K562 (cell line): ENCODE measurements around the gene MEGF9. TPM values are rescaled to one million over a fixed set of nuclear protein-coding genes. Genes with fewer than 3 reads are reported as not detected.

Experiments used
- ARNT ChIP-seq, 2 experiments: fragments of 450-650 bp; IDR thresholded peaks; 2 replicates each; pipeline ENCODE4 v1.6.1; 2016; ENCODE audit warnings: mild to moderate bottlenecking in 1 of 2
- ATF1 ChIP-seq, 2 experiments: fragments of 450-650 bp in 1 of 2; IDR thresholded peaks; 2 replicates each; pipeline ENCODE4 v1.6.1; 2016; ENCODE audit warnings: missing compliant biosample characterization in 1 of 2, missing genetic modification characterization in 1 of 2
- CHD1 ChIP-seq: fragments of 200-600 bp; sonication (generic); IDR thresholded peaks from one replicate; pipeline ENCODE4 v1.6.1; 2012; ENCODE audit warnings: mild to moderate bottlenecking, moderate library complexity, low read length, inconsistent platforms
- CUX1 ChIP-seq: fragments of 200-800 bp; sonication (Bioruptor generic); IDR thresholded peaks from 2 replicates; pipeline ENCODE4 v1.6.1; 2016; ENCODE audit warnings: missing genetic modification characterization, missing compliant biosample characterization
- EP400 ChIP-seq: fragments of 450-650 bp; IDR thresholded peaks from 2 replicates; pipeline ENCODE4 v1.6.1; 2017; ENCODE audit warnings: antibody characterized with exemption, mild to moderate bottlenecking, moderate library complexity
- GTF2A2 ChIP-seq: IDR thresholded peaks from 2 replicates; pipeline ENCODE4 v1.6.1; 2016; ENCODE audit warnings: mild to moderate bottlenecking, missing genetic modification characterization, missing compliant biosample characterization
- HNRNPK ChIP-seq: fragments of 200-400 bp; formaldehyde crosslinking; IDR thresholded peaks from one replicate; pipeline ENCODE4 v1.6.1; 2018; ENCODE audit warnings: mild to moderate bottlenecking, low read depth, low read length; ENCODE audit not compliant: poor library complexity, severe bottlenecking
- IRF9 ChIP-seq: fragments of 450-650 bp; IDR thresholded peaks from 2 replicates; pipeline ENCODE4 v1.6.1; 2016; ENCODE audit warnings: missing biosample characterization, missing genetic modification characterization
- KDM4B ChIP-seq, 2 experiments: fragments of 450-650 bp in 1 of 2; sonication (generic) in 1 of 2; IDR thresholded peaks; 2 replicates each; pipeline ENCODE4 v1.6.1; 2016 to 2017; ENCODE audit warnings: borderline replicate concordance in 2 of 2, antibody characterized with exemption in 1 of 2, low read depth in 1 of 2, mild to moderate bottlenecking in 1 of 2
- KLF6 ChIP-seq: fragments of 250-450 bp; sonication (Bioruptor Pico); IDR thresholded peaks from 2 replicates; pipeline ENCODE4 v1.4.0; 2020; ENCODE audit warnings: mild to moderate bottlenecking, moderate library complexity, borderline replicate concordance
- MAZ ChIP-seq, 2 experiments: fragments of 450-650 bp in 1 of 2; sonication (generic) in 1 of 2; formaldehyde crosslinking; IDR thresholded peaks in 1 of 2; conservative IDR thresholded peaks in 1 of 2; 2 replicates each; pipeline versions ENCODE4 v1.4.0 to v1.5.0; 2020; ENCODE audit warnings: mild to moderate bottlenecking in 1 of 2, missing genetic modification reagents in 1 of 2
- NFIC ChIP-seq: fragments of 450-650 bp; IDR thresholded peaks from 2 replicates; pipeline ENCODE4 v1.6.1; 2017; ENCODE audit warnings: mild to moderate bottlenecking, inconsistent platforms
- SETDB1 ChIP-seq: IDR thresholded peaks from one replicate; pipeline ENCODE4 v1.6.1; 2012; ENCODE audit warnings: low read length, control low read depth, inconsistent platforms
- TAL1 ChIP-seq: fragments of 450-650 bp; IDR thresholded peaks from 2 replicates; pipeline ENCODE4 v1.6.1; 2016; ENCODE audit warnings: mild to moderate bottlenecking
- TCF7 ChIP-seq: sonication (generic); IDR thresholded peaks from 2 replicates; pipeline ENCODE4 v1.6.1; 2016; ENCODE audit warnings: antibody characterized with exemption, borderline replicate concordance
- TFAM ChIP-seq: fragments of 250-450 bp; sonication (Bioruptor Pico); conservative IDR thresholded peaks from 2 replicates; pipeline ENCODE4 v1.5.0; 2021; ENCODE audit warnings: mild to moderate bottlenecking, moderate library complexity
- ZKSCAN8 ChIP-seq: fragments of 200-800 bp; sonication (Bioruptor generic); IDR thresholded peaks from 2 replicates; pipeline ENCODE4 v1.6.1; 2016; ENCODE audit warnings: missing genetic modification characterization, missing compliant biosample characterization
- ZNF175 ChIP-seq: fragments of 200-800 bp; sonication (Bioruptor generic); IDR thresholded peaks from 2 replicates; pipeline ENCODE4 v1.6.1; 2016; ENCODE audit warnings: low read depth, mild to moderate bottlenecking, missing genetic modification characterization, missing compliant biosample characterization
- ZNF586 ChIP-seq: fragments of 450-650 bp; formaldehyde crosslinking; conservative IDR thresholded peaks from 2 replicates; pipeline ENCODE4 v1.4.0; 2020; ENCODE audit warnings: mild to moderate bottlenecking, moderate library complexity
- ZNF668 ChIP-seq: fragments of 250-450 bp; sonication (Bioruptor Pico); IDR thresholded peaks from 2 replicates; pipeline ENCODE4 v1.8.0; 2022; ENCODE audit warnings: mild to moderate bottlenecking, inconsistent platforms
- polyA plus RNA-seq, 8 experiments: library from polyadenylated mRNA; depleted of rRNA in 4 of 8; stranded (reverse) in 5 of 8; unstranded in 3 of 8; fragments of >200 nt; fragmentation: Nextera tagmentation in 2 of 8; fragmentation: Illumina TruSeq in 1 of 8; extraction: Ambion mirVana in 2 of 8; extraction: Trizol in 1 of 8; gene quantifications; 2 replicates each; pipeline versions ENCODE4 v1.2.1 to v1.2.3, GENCODE V29; 2011 to 2014; ENCODE audit warnings: inconsistent platforms in 1 of 8, missing spikeins in 1 of 8
- total RNA-seq, 7 experiments: library from RNA; depleted of rRNA in 6 of 7; stranded (reverse); fragments of >200 nt in 6 of 7; fragmentation: Illumina TruSeq in 2 of 7; extraction: Trizol in 2 of 7; gene quantifications; 2 replicates each; pipeline versions ENCODE4 v1.2.1 to v1.2.3, GENCODE V29; 2011 to 2021; ENCODE audit warnings: low replicate concordance in 1 of 7

The MEGF9 gene
- total and polyA plus RNA-seq, 9 of the 15 experiments (the other 6 are each of a cell fraction or from before 2014, with no cell fraction given): 2.1 to 6.2 (median 3.8) TPM

DNA sequence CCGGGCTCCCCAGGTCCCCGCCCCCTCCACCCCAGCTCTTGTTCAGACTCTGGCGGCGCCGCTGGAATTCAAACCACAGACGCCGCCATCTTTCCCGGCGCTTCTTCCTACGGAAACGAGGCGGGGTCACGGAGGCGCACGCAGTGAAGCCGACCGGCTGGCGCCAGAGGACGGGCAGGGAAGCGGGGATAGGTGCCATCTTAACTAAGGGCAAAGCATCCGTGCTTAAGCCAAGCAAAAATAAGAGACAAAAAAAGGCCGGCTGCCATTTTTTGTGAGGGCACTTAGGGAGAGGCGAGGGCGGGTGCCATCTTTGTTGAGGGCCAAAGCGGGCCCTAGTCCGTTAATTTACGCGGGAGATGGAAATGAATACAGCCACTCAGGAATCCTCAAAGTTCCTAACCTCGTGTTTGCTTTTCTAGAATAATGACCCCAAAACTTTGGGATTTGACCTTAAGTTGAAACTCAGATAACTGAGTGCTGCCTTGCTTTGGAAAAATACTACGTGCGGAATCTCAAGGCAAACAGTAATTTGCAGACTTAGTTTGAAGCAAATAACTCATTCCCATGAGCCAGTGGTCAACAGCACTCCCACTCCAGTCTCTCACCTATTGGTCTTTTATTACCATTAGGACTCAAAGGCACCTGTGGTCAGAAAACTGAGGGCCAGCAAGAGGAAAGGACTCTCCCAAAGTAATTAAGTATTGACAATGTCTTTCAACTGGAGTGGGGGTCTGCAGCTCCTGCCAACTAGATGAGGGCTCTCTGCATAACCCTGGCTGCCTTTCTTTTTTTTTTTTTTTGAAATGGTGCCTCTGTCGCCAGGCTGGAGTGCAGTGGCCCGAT lies 134.0 kb downstream of the MEGF9 start, which contains the start of gene CDK5RAP2 (continued):
- TF ChIP-seq GTF2A2 (no peak), TFAM (CRISPR knock-in tag) (no peak), ARNT (IDR thresholded peaks at IDR 0.05) (peak; percentile 53 to 76; a peak in 2 of 4 replicates), IRF9 (tag) (peak; percentile 80; the same call in 1 of the 2 replicates), HNRNPK (no peak), CHD1 (no peak), ZKSCAN8 (CRISPR knock-in tag) (peak; percentile 89), ATF1 (CRISPR knock-in tag; IDR thresholded peaks at IDR 0.05) (peak; percentile 81), ATF1 (tag; IDR thresholded peaks at IDR 0.05) (peak; percentile 97), ZNF586 (CRISPR knock-in tag) (peak; percentile 67; the same call in 1 of the 2 replicates), CUX1 (CRISPR knock-in tag) (peak; percentile 91; the same call in 1 of the 2 replicates), ZNF175 (CRISPR knock-in tag) (peak; percentile 97), EP400 (peak; percentile 97), ZNF668 (CRISPR knock-in tag) (no peak), NFIC (no peak), KLF6 (CRISPR knock-in tag) (peak; percentile 75; the same call in 1 of the 2 replicates), TCF7 (no peak; the same call in 1 of the 2 replicates), SETDB1 (no peak), TAL1 (no peak), MAZ (CRISPR knock-in tag; conservative IDR thresholded peaks at IDR 0.05 in 1 of 2, IDR thresholded peaks at IDR 0.05 in 1 of 2) (peak; percentile 28 to 81; a peak in 2 of 4 replicates), KDM4B (IDR thresholded peaks at IDR 0.05; ENCODE audit: borderline replicate concordance in 2 of 2, low read depth in 1 of 2) (0 out of 4 replicates have a peak, but pooled peaks of 1 of the 2 experiments have one; percentile 47)
